NK-92 treated with Interleukin-12 subunit alpha and Interleukin-12 subunit beta, amount 100 ng/mL, for 24 hours (cell line): ENCODE data around the gene NMD3.
A peak's percentile ranks its signal among the peaks of the same experiment; 100 is the strongest.
"Not testable (repeated sequence)": the region's sequence is repeated elsewhere in the genome, so short reads cannot be mapped to it uniquely, and the experiment has no call there.

Experiments
- DNase-seq: peaks from one replicate; lab custom pipeline; 2025; lab: John Stamatoyannopoulos, UW

NMD3 gene

DNA sequence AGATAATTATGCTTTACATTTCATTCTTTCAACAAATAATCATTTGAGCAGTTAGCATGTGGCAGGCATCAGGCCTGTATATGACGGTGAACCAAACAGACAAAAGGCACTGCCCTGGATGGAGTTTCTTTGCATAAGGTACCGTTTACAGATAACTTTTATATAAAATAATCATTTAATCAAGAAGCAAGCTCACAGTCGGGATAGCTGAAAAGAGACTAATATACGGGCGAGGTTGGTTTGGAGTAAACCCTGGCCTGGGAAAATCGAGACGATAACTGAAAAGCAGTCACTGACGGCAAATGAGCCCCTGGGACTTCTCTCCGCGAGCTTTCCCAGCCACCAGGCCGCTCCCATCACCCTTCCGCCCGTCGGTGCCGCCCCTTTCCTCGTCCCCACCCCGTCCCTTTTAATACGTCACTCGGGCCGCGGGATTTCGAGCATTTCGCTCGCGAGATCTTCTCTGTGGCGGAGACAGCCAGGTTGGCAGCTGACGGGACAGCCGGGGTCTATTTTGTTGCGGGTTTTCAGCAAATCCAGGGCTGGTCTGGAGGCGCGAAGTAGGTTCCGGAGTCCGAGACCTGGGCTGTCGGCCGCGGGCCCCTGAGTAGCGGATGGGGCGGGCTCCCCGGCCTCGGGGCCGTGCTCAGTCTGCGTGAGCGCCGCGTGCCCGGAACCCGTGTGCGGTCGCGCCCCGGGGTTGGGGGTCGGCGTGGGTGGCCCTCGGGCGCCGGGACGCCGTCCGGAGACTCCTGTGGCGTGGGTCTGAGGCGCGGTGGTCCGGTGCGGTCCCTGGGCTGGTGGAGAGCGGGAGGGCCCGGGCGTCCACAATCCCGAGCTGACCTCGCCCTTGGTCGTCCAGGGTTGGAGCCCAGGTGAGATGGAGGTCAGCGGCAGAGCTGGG lies at the start of gene NMD3:
Gene NMD3 (plus strand): TSS at position 462 of the 904 bp plus-strand sequence. CDS start 703 bp downstream, outside the sequence.
- peak; percentile 89 for DNase-seq

DNA sequence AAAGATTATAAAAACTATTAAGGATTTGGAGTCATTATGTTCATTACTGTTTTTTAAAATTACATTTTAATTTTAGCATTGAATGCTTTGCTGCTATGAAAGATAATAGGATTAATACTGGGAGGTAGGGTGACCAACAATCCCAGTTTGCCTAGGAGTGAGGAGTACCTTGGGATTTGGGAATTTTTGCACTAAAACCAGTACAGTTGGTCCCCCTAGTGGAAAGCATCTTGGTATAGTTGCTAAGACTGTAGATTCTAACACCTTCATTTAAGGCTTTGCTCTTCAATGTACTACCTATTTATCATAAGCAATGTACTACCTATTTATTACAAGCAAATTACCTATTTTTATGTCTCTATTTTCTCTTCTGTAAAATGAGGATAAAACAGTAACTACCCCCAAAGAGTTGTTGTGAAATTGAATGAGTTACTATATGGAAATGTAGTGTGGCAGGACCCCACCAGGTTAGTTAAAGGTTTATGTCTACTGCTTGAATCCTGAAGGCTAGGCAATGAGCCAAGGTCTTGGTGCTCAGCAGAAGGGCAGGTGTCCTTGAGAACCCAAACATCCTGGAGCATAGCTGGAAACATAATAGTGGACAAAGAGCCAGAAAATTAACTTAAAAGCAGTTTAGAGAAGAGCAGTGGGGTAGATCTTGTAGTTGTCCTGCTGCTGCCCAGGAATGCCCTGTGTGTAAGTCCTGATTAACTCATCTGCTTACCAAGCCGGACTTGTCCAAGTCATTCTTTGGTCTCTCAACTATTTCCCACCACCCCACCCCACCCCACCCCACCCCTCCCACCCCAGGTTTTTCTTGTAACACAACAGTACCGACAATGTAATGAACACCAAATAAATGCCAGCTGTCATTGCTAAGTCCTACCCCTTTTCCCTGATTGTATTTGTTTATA lies 49.2 kb upstream of the NMD3 start:
- no peak for DNase-seq

GRCh38 chr3:161175506-161175905 lies 45.6 kb upstream of the NMD3 start:
- DNase-seq, result no peak

GRCh38 chr3:161177991-161178390 lies 43.1 kb upstream of the NMD3 start:
- no peak for DNase-seq

DNA sequence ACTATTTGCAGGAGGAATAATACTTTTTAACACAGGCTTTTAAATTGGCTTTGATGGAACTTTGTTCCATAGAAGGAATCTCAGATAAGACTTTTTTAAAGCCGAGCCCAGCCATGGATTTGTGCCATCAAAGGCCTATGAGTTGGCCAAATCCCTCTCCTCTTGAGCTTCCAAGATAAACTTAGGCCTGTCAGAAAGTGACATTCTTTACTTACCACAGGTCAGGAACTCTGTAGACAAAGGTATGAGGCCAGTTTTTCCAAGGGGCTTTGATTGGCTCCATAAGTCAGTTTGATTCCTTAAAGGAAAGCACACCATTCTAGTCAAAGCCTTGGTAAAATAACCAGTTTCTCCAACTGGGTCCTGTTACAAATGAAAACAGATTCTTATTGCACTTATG lies 39.7 kb upstream of the NMD3 start:
- not testable (repeated sequence) for DNase-seq

- DNase-seq, result no peak
These were observed 34.1 kb upstream of the NMD3 start for GRCh38 chr3:161187046-161187445.

- DNase-seq, result no peak
These were observed 23.0 kb upstream of the NMD3 start for GRCh38 chr3:161197855-161198850.

GRCh38 chr3:161199926-161200325 lies 21.2 kb upstream of the NMD3 start:
- DNase-seq, result no peak

- DNase-seq, result no peak
These were observed 17.5 kb upstream of the NMD3 start for GRCh38 chr3:161203485-161204098.

DNA sequence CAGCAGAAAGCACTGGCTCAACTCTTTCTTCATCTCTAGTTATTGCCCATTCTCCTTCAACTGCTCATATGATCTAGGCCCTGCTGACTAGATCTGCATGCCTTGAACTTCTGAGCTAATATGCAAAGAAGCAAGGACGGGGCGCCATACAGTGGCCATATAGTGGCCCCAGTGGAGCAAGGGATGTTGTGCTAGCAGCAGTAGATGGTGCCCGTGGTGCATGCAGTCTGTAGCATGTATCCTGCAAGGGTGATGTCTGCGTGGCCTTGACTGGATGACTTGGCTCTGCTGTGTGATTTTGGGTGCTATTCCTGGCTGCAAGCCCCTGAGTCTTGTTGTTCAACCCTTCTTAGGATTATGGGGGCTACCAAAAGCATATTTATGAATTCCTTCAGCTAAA lies 12.2 kb upstream of the NMD3 start:
- DNase-seq, result no peak

DNA sequence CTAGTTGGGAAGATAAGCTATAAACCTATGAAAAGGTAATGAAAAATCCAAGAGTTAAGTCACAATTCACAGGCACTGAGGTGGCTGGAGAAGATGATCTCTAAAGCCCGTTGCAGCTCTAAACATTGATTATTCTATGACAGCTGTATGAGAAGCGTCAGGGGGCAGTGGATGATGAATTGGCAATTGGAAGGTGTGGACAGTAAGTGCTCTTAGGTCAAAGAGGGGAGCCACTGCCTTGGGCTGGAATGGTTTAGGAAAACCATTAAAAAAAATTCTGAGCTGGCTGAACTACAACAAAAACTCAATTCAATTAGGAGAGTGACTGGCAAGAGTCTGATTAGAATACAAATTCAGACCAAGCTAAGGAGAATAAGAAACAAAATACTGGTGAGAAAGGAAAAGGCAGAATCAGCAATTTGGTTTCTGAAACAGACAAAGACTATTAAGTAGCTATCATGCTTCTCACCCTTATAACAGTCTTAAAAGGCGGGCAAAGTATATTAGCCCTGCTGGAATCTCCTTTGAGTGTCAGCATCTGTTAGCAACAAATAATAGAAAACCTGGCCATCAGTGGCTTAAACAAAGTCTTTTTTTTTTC lies 8.8 kb upstream of the NMD3 start:
- DNase-seq, result no peak

- no peak for DNase-seq
These were observed 8.2 kb upstream of the NMD3 start for GRCh38 chr3:161212906-161213305.

- no peak for DNase-seq
These were observed 7.5 kb upstream of the NMD3 start for GRCh38 chr3:161213644-161214043.

DNA sequence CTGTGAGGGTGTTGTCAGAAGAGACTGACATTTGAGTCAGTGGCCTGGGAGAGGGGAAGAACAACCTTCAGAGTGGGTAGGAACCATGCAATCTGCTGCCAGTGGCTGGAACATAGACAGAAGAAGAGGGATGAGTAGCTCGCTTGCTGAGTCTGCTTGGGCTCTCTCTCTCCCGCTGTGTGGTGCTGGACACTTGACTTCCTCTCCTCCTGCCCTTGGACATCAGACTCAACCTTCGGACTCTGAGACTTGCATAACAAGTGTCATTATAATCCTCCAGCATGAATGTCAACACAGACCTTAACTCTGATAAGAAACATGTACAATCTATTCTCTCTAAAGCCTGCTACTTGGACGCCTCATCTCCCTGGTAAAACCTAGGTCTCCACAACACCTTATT lies 5.9 kb upstream of the NMD3 start:
- no peak for DNase-seq

DNA sequence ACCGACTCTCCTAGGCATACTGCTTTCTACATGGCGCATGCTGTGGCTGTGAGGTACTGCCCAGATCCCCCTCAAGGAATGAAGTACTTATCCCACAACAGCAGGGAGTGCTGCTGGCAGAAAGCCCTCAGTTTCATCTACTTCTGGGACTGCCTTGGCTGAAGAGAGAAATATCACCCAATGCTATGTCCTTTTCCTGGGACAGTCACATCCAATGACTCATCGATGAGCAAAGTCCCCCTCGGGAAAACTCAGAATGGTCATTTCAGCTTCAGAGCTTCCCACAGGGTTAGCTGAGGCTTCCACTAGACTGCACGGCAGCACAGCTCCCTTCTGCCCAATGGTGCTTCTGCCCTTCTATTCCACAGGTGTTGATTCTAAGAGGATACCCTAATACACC lies 3.6 kb upstream of the NMD3 start:
- DNase-seq, result no peak

- no peak for DNase-seq
These were observed 1.6 kb upstream of the NMD3 start for GRCh38 chr3:161219495-161219894.

- no peak for DNase-seq
These were observed 892 bp downstream of the NMD3 start for GRCh38 chr3:161221806-161222600.

- no peak for DNase-seq
These were observed 1.6 kb downstream of the NMD3 start for GRCh38 chr3:161222662-161223061.

GRCh38 chr3:161224786-161225185 lies 3.7 kb downstream of the NMD3 start:
- DNase-seq, result no peak

- DNase-seq, result no peak
These were observed 9.6 kb downstream of the NMD3 start for GRCh38 chr3:161230621-161231171.
